ENCODE data around the gene IFT81.
"Not testable (repeated sequence)": the region's sequence is repeated elsewhere in the genome, so short reads cannot be mapped to it uniquely, and the experiment has no call there.

IFT81 gene

GRCh38 chr12:110079477-110080400 lies 44.4 kb upstream of the IFT81 start:
- peak; percentile 86 for DNase-seq
- Histone ChIP-seq H3K9me3 (replicated peaks; ENCODE audit: insufficient read depth, low read length) (no peaks in the 10 kb centered on the region), H3K4me2 (ENCODE audit: low read depth, low read length) (peak overlapping the region; percentile 72), H3F3A (ENCODE audit: insufficient read depth, low read length) (peaks cover 4% of the 10 kb centered on the region; the same call in 1 of the 2 replicates), H3K36me3 (replicated peaks; ENCODE audit: insufficient read depth, low read length) (no peaks in the 10 kb centered on the region), H3K4me3 (ENCODE audit: low read length) (peak overlapping the region; percentile 48; the same call in 1 of the 2 replicates), H3K9me2 (replicated peaks; ENCODE audit: insufficient read depth, low read length) (no peaks in the 10 kb centered on the region), H3K27me3 (replicated peaks; ENCODE audit: insufficient read depth, low read length) (no peaks in the 10 kb centered on the region), H4K20me1 (ENCODE audit: insufficient read depth, low read length) (no peaks in the 10 kb centered on the region), H3K9ac (ENCODE audit: low read length) (peak overlapping the region; percentile 56), H2AFZ (ENCODE audit: low read length) (peak overlapping the region; percentile 81), H3K79me2 (ENCODE audit: low read length) (no peaks in the 10 kb centered on the region), H3K4me1 (ENCODE audit: low read length) (peaks cover 12% of the 10 kb centered on the region), H3K27ac (ENCODE audit: low read length) (peak overlapping the region; percentile 93)
- TF ChIP-seq EZH2 (optimal IDR thresholded peaks at IDR 0.05; ENCODE audit: low read depth, low read length) (no peak), EZH2phosphoT487 (IDR thresholded peaks at IDR 0.05; ENCODE audit: low read length) (no peak), CTCF (IDR thresholded peaks at IDR 0.05; ENCODE audit: low read length) (no peak)

- Histone ChIP-seq H3K4me2 (ENCODE audit: low read depth, low read length) (no peak overlapping the region), H3K9me2 (replicated peaks; ENCODE audit: insufficient read depth, low read length) (no peaks in the 10 kb centered on the region), H2AFZ (ENCODE audit: low read length) (no peak overlapping the region)
Observed at GRCh38 chr12:110080410-110080809, 43.7 kb upstream of the IFT81 start.

GRCh38 chr12:110084314-110085015 lies 39.7 kb upstream of the IFT81 start:
- Histone ChIP-seq H3K4me3 (ENCODE audit: low read length) (no peak overlapping the region), H2AFZ (ENCODE audit: low read length) (no peak overlapping the region), H3K27me3 (replicated peaks; ENCODE audit: insufficient read depth, low read length) (no peaks in the 10 kb centered on the region), H3K9me2 (replicated peaks; ENCODE audit: insufficient read depth, low read length) (no peaks in the 10 kb centered on the region), H3K4me1 (ENCODE audit: low read length) (peaks cover 4% of the 10 kb centered on the region; the same call in 1 of the 2 replicates), H3K9ac (ENCODE audit: low read length) (no peak overlapping the region), H3K9me3 (replicated peaks; ENCODE audit: insufficient read depth, low read length) (no peaks in the 10 kb centered on the region), H3K4me2 (ENCODE audit: low read depth, low read length) (no peak overlapping the region), H3K27ac (ENCODE audit: low read length) (no peak overlapping the region), H3K79me2 (ENCODE audit: low read length) (no peaks in the 10 kb centered on the region), H3K36me3 (replicated peaks; ENCODE audit: insufficient read depth, low read length) (no peaks in the 10 kb centered on the region), H4K20me1 (ENCODE audit: insufficient read depth, low read length) (no peaks in the 10 kb centered on the region), H3F3A (ENCODE audit: insufficient read depth, low read length) (no peaks in the 10 kb centered on the region)
- DNase-seq = no peak
- TF ChIP-seq EZH2 (optimal IDR thresholded peaks at IDR 0.05; ENCODE audit: low read depth, low read length) (no peak), CTCF (IDR thresholded peaks at IDR 0.05; ENCODE audit: low read length) (no peak)

More at GRCh38 chr12:110080410-110080809, 43.7 kb upstream of the IFT81 start:
- Histone ChIP-seq H3K4me1 (ENCODE audit: low read length) (peaks cover 12% of the 10 kb centered on the region), H3K4me3 (ENCODE audit: low read length) (no peak overlapping the region), H3F3A (ENCODE audit: insufficient read depth, low read length) (peaks cover 4% of the 10 kb centered on the region; the same call in 1 of the 2 replicates), H3K9ac (ENCODE audit: low read length) (no peak overlapping the region), H3K27ac (ENCODE audit: low read length) (no peak overlapping the region), H3K9me3 (replicated peaks; ENCODE audit: insufficient read depth, low read length) (no peaks in the 10 kb centered on the region), H4K20me1 (ENCODE audit: insufficient read depth, low read length) (no peaks in the 10 kb centered on the region), H3K36me3 (replicated peaks; ENCODE audit: insufficient read depth, low read length) (no peaks in the 10 kb centered on the region), H3K79me2 (ENCODE audit: low read length) (no peaks in the 10 kb centered on the region), H3K27me3 (replicated peaks; ENCODE audit: insufficient read depth, low read length) (no peaks in the 10 kb centered on the region)
- TF ChIP-seq EZH2phosphoT487 (IDR thresholded peaks at IDR 0.05; ENCODE audit: low read length) (no peak), EZH2 (optimal IDR thresholded peaks at IDR 0.05; ENCODE audit: low read depth, low read length) (no peak)
- no peak for DNase-seq

- H2AFZ ChIP-seq (ENCODE audit: low read length); H3K9me2 ChIP-seq (replicated peaks; ENCODE audit: insufficient read depth, low read length); H3F3A ChIP-seq (ENCODE audit: insufficient read depth, low read length); DNase-seq; H3K4me1 ChIP-seq (ENCODE audit: low read length); H4K20me1 ChIP-seq (ENCODE audit: insufficient read depth, low read length); H3K4me2 ChIP-seq (ENCODE audit: low read depth, low read length); H3K27me3 ChIP-seq (replicated peaks; ENCODE audit: insufficient read depth, low read length); H3K36me3 ChIP-seq (replicated peaks; ENCODE audit: insufficient read depth, low read length); H3K9me3 ChIP-seq (replicated peaks; ENCODE audit: insufficient read depth, low read length); H3K9ac ChIP-seq (ENCODE audit: low read length); H3K27ac ChIP-seq (ENCODE audit: low read length); H3K4me3 ChIP-seq (ENCODE audit: low read length); H3K79me2 ChIP-seq (ENCODE audit: low read length): not testable (repeated sequence)
Observed at GRCh38 chr12:110088216-110088615, 35.9 kb upstream of the IFT81 start.
